CD14-positive monocyte (primary cell): Measurements from ENCODE around the gene SCFD1. TPM values are rescaled to one million over a fixed set of nuclear protein-coding genes. Genes with fewer than 3 reads are reported as not detected.

Source experiments
- DNase-seq, 3 donors: peaks; one replicate each; pipeline ENCODE4 v3.0.0-alpha.2; 2011 to 2022
- H2AFZ ChIP-seq: 2 replicates; pipeline ENCODE4 v1.6.0; 2012; ENCODE audit warnings: mild to moderate bottlenecking, low read depth, low read length, inconsistent platforms; ENCODE audit not compliant: insufficient read depth, poor library complexity, severe bottlenecking
- H3K27ac ChIP-seq, 2 donors: 1 replicate in 1 of 2; 2 replicates in 1 of 2; pipeline ENCODE4 v1.5.1; 2012 to 2013; ENCODE audit warnings: low read length in 2 of 2, control low read depth in 1 of 2, inconsistent platforms in 1 of 2, low read depth in 1 of 2, mild to moderate bottlenecking in 1 of 2
- H3K27me3 ChIP-seq, 2 donors: one replicate each; pipeline versions ENCODE4 v1.6.0 to v1.6.1; 2011 to 2013; ENCODE audit warnings: low read length in 2 of 2; ENCODE audit not compliant: control insufficient read depth in 2 of 2, insufficient read depth in 2 of 2
- H3K36me3 ChIP-seq, 2 donors: replicated peaks in 1 of 2; 1 replicate in 1 of 2; 2 replicates in 1 of 2; pipeline versions ENCODE4 v1.5.1 to v1.6.1; 2012 to 2013; ENCODE audit warnings: low read length in 2 of 2, control low read depth in 1 of 2, inconsistent platforms in 1 of 2, mild to moderate bottlenecking in 1 of 2; ENCODE audit not compliant: insufficient read depth in 2 of 2, control insufficient read depth in 1 of 2
- H3K4me1 ChIP-seq, 2 donors: 1 replicate in 1 of 2; 2 replicates in 1 of 2; pipeline versions ENCODE4 v1.5.1 to v1.6.1; 2012 to 2013; ENCODE audit warnings: low read length in 2 of 2, control low read depth in 1 of 2, inconsistent platforms in 1 of 2, mild to moderate bottlenecking in 1 of 2, moderate library complexity in 1 of 2; ENCODE audit not compliant: insufficient read depth in 2 of 2, control insufficient read depth in 1 of 2
- H3K4me2 ChIP-seq: replicated peaks from 2 replicates; pipeline ENCODE3; 2012; ENCODE audit warnings: low read length, moderate library complexity, mild to moderate bottlenecking; ENCODE audit not compliant: poor library complexity, severe bottlenecking; ENCODE audit errors: extremely low read depth
- H3K4me3 ChIP-seq, 3 experiments: fragments of 200-600 bp in 1 of 3; sonication (generic) in 1 of 3; replicated peaks in 1 of 3; 1 replicate in 2 of 3; 2 replicates in 1 of 3; pipeline ENCODE4 v1.5.1; 2011 to 2013; ENCODE audit warnings: low read length in 3 of 3, mild to moderate bottlenecking in 3 of 3, control low read depth in 2 of 3, low read depth in 2 of 3, inconsistent platforms in 1 of 3, moderate library complexity in 1 of 3
- H3K79me2 ChIP-seq: 2 replicates; pipeline ENCODE4 v1.6.0; 2012; ENCODE audit warnings: mild to moderate bottlenecking, control low read depth, inconsistent platforms, low read length, moderate library complexity; ENCODE audit not compliant: insufficient read depth
- H3K9ac ChIP-seq: 2 replicates; pipeline ENCODE4 v1.6.0; 2017; ENCODE audit warnings: low read length, mild to moderate bottlenecking; ENCODE audit not compliant: insufficient read depth, poor library complexity, severe bottlenecking
- H3K9me3 ChIP-seq, 2 donors: replicated peaks in 1 of 2; 1 replicate in 1 of 2; 2 replicates in 1 of 2; pipeline versions ENCODE4 v1.5.1 to v1.6.1; 2012 to 2013; ENCODE audit warnings: low read length in 2 of 2, control low read depth in 1 of 2; ENCODE audit not compliant: control insufficient read depth in 1 of 2, insufficient read depth in 1 of 2
- H4K20me1 ChIP-seq: 2 replicates; pipeline ENCODE4 v1.6.0; 2012; ENCODE audit warnings: mild to moderate bottlenecking, low read length, control low read depth, moderate library complexity; ENCODE audit not compliant: insufficient read depth
- H3K27ac Mint-ChIP-seq, 7 donors: one replicate each; pipeline ENCODE4 v1.8.0; 2020; ENCODE audit warnings: mild to moderate bottlenecking in 7 of 7, mixed read lengths in 7 of 7, moderate library complexity in 6 of 7, inconsistent platforms in 2 of 7
- H3K27me3 Mint-ChIP-seq, 3 donors: one replicate each; pipeline ENCODE4 v1.8.0; 2021 to 2022; ENCODE audit warnings: low read depth in 3 of 3, mild to moderate bottlenecking in 3 of 3, mixed read lengths in 3 of 3, moderate library complexity in 3 of 3, inconsistent platforms in 1 of 3
- H3K36me3 Mint-ChIP-seq, 2 donors: one replicate each; pipeline ENCODE4 v1.8.0; 2020; ENCODE audit warnings: mixed read lengths in 2 of 2, inconsistent platforms in 1 of 2, mild to moderate bottlenecking in 1 of 2
- H3K4me1 Mint-ChIP-seq: one replicate; pipeline ENCODE4 v1.8.0; 2020; ENCODE audit warnings: mild to moderate bottlenecking, mixed read lengths
- H3K4me3 Mint-ChIP-seq, 2 donors: one replicate each; pipeline ENCODE4 v1.8.0; 2020; ENCODE audit warnings: mild to moderate bottlenecking in 2 of 2, mixed read lengths in 2 of 2, moderate library complexity in 1 of 2
- H3K9me3 Mint-ChIP-seq, 7 donors: one replicate each; pipeline ENCODE4 v1.8.0; 2020 to 2022; ENCODE audit warnings: mixed read lengths in 7 of 7, mild to moderate bottlenecking in 6 of 7, moderate library complexity in 6 of 7, inconsistent platforms in 2 of 7
- WGBS: methylation state at CpG from one replicate; pipeline ENCODE4 v1.1.5; 2013; ENCODE audit warnings: missing lambda C conversion rate; ENCODE audit not compliant: insufficient coverage; 5-methylcytosine and 5-hydroxymethylcytosine counted together
- intact Hi-C, 2 donors: fragments of 100-400 bp; cut with micrococcal nuclease; formaldehyde crosslinking; loops; one replicate each; pipeline versions ENCODE4 v1.15.0 to v1.15.1; 2023
- polyA plus RNA-seq, 3 donors: library from polyadenylated mRNA; depleted of rRNA in 1 of 3; unstranded in 2 of 3; stranded (reverse) in 1 of 3; fragments of 300-500 nt in 2 of 3; fragments of >200 nt in 1 of 3; fragmentation: Illumina TruSeq in 2 of 3; gene quantifications; 1 replicate in 2 of 3; 2 replicates in 1 of 3; pipeline ENCODE4 v1.2.3, GENCODE V29; 2012 to 2021
- TF ChIP-seq, protein P1 (sequence below): fragments of 200-600 bp; IDR thresholded peaks from one replicate; pipeline ENCODE4 v1.8.0; 2022; ENCODE audit warnings: antibody characterized with exemption, mild to moderate bottlenecking

Gene SCFD1
- polyA plus RNA-seq, 3 donors: 33.1 to 64.1 (median 44.9) TPM

GRCh38 chr14:30759172-30760125, 137.3 kb downstream of the SCFD1 start:
- TF ChIP-seq, protein P1, sequence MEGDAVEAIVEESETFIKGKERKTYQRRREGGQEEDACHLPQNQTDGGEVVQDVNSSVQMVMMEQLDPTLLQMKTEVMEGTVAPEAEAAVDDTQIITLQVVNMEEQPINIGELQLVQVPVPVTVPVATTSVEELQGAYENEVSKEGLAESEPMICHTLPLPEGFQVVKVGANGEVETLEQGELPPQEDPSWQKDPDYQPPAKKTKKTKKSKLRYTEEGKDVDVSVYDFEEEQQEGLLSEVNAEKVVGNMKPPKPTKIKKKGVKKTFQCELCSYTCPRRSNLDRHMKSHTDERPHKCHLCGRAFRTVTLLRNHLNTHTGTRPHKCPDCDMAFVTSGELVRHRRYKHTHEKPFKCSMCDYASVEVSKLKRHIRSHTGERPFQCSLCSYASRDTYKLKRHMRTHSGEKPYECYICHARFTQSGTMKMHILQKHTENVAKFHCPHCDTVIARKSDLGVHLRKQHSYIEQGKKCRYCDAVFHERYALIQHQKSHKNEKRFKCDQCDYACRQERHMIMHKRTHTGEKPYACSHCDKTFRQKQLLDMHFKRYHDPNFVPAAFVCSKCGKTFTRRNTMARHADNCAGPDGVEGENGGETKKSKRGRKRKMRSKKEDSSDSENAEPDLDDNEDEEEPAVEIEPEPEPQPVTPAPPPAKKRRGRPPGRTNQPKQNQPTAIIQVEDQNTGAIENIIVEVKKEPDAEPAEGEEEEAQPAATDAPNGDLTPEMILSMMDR: no peak
- Histone ChIP-seq H3K27ac (no peak overlapping the region), H4K20me1 (no peaks in the 10 kb centered on the region), H3K36me3 (no peaks in the 10 kb centered on the region), H3K9me3 (peaks cover 5 to 21% of the 10 kb centered on the region in 2 donors), H2AFZ (no peak overlapping the region), H3K27me3 (no peaks in the 10 kb centered on the region), H3K9ac (no peak overlapping the region), H3K4me2 (no peak overlapping the region), H3K4me1 (no peaks in the 10 kb centered on the region), H3K79me2 (no peaks in the 10 kb centered on the region), H3K4me3 (no peak overlapping the region)
- whole genome bisulfite sequencing: 83% methylated on average over 6 of the region's 7 CpGs
- Mint-ChIP-seq H3K27ac (no peak overlapping the region), H3K36me3 (no peaks in the 10 kb centered on the region), H3K4me1 (no peaks in the 10 kb centered on the region), H3K27me3 (peaks cover under 1 to 10% (median 4%) of the 10 kb centered on the region in 3 donors), H3K4me3 (no peak overlapping the region), H3K9me3 (peaks cover 15 to 20% (median 18%) of the 10 kb centered on the region in 7 donors)
- no peak for DNase-seq
- intact Hi-C loops: no loop called here

- WGBS: no CpG with 5 or more reads among the region's 1 CpG
- no peak overlapping the region for H3K4me2 ChIP-seq
- no peaks in the 10 kb centered on the region for H3K27me3 ChIP-seq
- Mint-ChIP-seq H3K27ac (no peak overlapping the region), H3K4me3 (no peak overlapping the region), H3K4me1 (no peaks in the 10 kb centered on the region), H3K27me3 (peaks cover 2 to 7% (median 5%) of the 10 kb centered on the region in 3 donors), H3K9me3 (peaks cover 15 to 30% (median 22%) of the 10 kb centered on the region in 7 donors), H3K36me3 (no peaks in the 10 kb centered on the region)
- no peak overlapping the region for H2AFZ ChIP-seq
- H3K36me3 ChIP-seq: no peaks in the 10 kb centered on the region
- H3K79me2 ChIP-seq: no peaks in the 10 kb centered on the region
- DNase-seq: no peak
- intact Hi-C loops: no loop called here
- H3K4me1 ChIP-seq: no peaks in the 10 kb centered on the region
- H3K9ac ChIP-seq: no peak overlapping the region
- peaks cover 5 to 21% of the 10 kb centered on the region in 2 donors for H3K9me3 ChIP-seq
- no peaks in the 10 kb centered on the region for H4K20me1 ChIP-seq
- TF ChIP-seq, protein P1: no peak
- H3K27ac ChIP-seq: no peak overlapping the region
- no peak overlapping the region for H3K4me3 ChIP-seq
Observed at GRCh38 chr14:30763891-30764290, 141.8 kb downstream of the SCFD1 start.
